ENCODE measurements around the gene UCHL5.

Gene UCHL5

GRCh38 chr1:193059282-193060114, at the start of gene UCHL5, which contains the start of gene RO60:
Gene UCHL5, minus strand, starts transcription at chr1:193059360. Its CDS starts 100 bp downstream, at chr1:193059260.
Gene RO60, plus strand, starts transcription at chr1:193059612. Its CDS starts 9,443 bp downstream, at chr1:193069055.
- H3K4me3 ChIP-seq (ENCODE audit: low read depth, low read length): peak within 1 kb of the TSS; percentile 92
- TF ChIP-seq CTCF (IDR thresholded peaks at IDR 0.05; ENCODE audit: low read depth, low read length, missing control alignments): no peak
- in situ Hi-C loops (cut with HindIII; ENCODE audit: low sequenced_read_pairs): no loop called here
- DNase-seq (ENCODE audit: low read depth): peak; percentile 94

- no peak for DNase-seq (ENCODE audit: low read depth)
- H3K4me3 ChIP-seq (ENCODE audit: low read depth, low read length): no peak overlapping the region
- in situ Hi-C loops (cut with HindIII; ENCODE audit: low sequenced_read_pairs): no loop called here
- TF ChIP-seq CTCF (IDR thresholded peaks at IDR 0.05; ENCODE audit: low read depth, low read length, missing control alignments): no peak
Measured at GRCh38 chr1:193108471-193108870, 49.3 kb upstream of the UCHL5 start.

GRCh38 chr1:193105821-193106177, 46.6 kb upstream of the UCHL5 start:
- DNase-seq (ENCODE audit: low read depth): no peak
- no peak for TF ChIP-seq CTCF (IDR thresholded peaks at IDR 0.05; ENCODE audit: low read depth, low read length, missing control alignments)
- in situ Hi-C loops (cut with HindIII; ENCODE audit: low sequenced_read_pairs): no loop called here
- peak overlapping the region; percentile 72 for H3K4me3 ChIP-seq (ENCODE audit: low read depth, low read length)

- in situ Hi-C loops (cut with HindIII; ENCODE audit: low sequenced_read_pairs): no loop called here
- H3K4me3 ChIP-seq (ENCODE audit: low read depth, low read length): peak within 1 kb of the TSS; percentile 72
- DNase-seq (ENCODE audit: low read depth): peak; percentile 45
- TF ChIP-seq CTCF (IDR thresholded peaks at IDR 0.05; ENCODE audit: low read depth, low read length, missing control alignments): no peak
Measured at GRCh38 chr1:193104907-193105820, 46.0 kb upstream of the UCHL5 start, which contains the start of gene GLRX2. Gene GLRX2, minus strand, starts transcription at chr1:193105414. Its CDS starts 32 bp downstream, at chr1:193105382.

- DNase-seq (ENCODE audit: low read depth): peak; percentile 6
- no peak for TF ChIP-seq CTCF (IDR thresholded peaks at IDR 0.05; ENCODE audit: low read depth, low read length, missing control alignments)
- in situ Hi-C loops (cut with HindIII; ENCODE audit: low sequenced_read_pairs): no loop called here
- H3K4me3 ChIP-seq (ENCODE audit: low read depth, low read length): peak overlapping the region; percentile 72
Measured at GRCh38 chr1:193104502-193104906, 45.3 kb upstream of the UCHL5 start.

GRCh38 chr1:193103759-193104501, 44.8 kb upstream of the UCHL5 start:
- DNase-seq (ENCODE audit: low read depth): no peak
- in situ Hi-C loops (cut with HindIII; ENCODE audit: low sequenced_read_pairs): no loop called here
- H3K4me3 ChIP-seq (ENCODE audit: low read depth, low read length): peak overlapping the region; percentile 72
- no peak for TF ChIP-seq CTCF (IDR thresholded peaks at IDR 0.05; ENCODE audit: low read depth, low read length, missing control alignments)
